HL-60 (cell line): ENCODE data around the gene TMED8.

Experiments
- DNase-seq, 2 experiments: peaks; one replicate each; pipeline ENCODE4 v3.0.0-alpha.2; 2010 to 2020; ENCODE audit warnings: low read depth in 1 of 2, low spot score in 1 of 2
- H3K27ac ChIP-seq: fragments of 250-450 bp; sonication (Bioruptor Pico); replicated peaks from 2 replicates; pipeline ENCODE4 v1.5.1; 2020; ENCODE audit warnings: mild to moderate bottlenecking, moderate library complexity
- H3K27me3 ChIP-seq: fragments of 250-450 bp; sonication (Bioruptor Pico); 2 replicates; pipeline ENCODE4 v1.5.1; 2021; ENCODE audit warnings: mild to moderate bottlenecking, moderate library complexity; ENCODE audit not compliant: insufficient read depth, poor library complexity, severe bottlenecking
- H3K4me3 ChIP-seq: replicated peaks from 2 replicates; pipeline ENCODE4 v1.5.1; 2011; ENCODE audit warnings: mild to moderate bottlenecking, control low read depth, low read length; ENCODE audit not compliant: insufficient read depth
- GABPA ChIP-seq: IDR thresholded peaks from 2 replicates; pipeline ENCODE4 v1.6.1; 2012; ENCODE audit warnings: low read depth
- POLR2AphosphoS5 ChIP-seq: IDR thresholded peaks from 2 replicates; pipeline ENCODE4 v1.6.1; 2012; ENCODE audit warnings: low read depth
- SPI1 ChIP-seq: IDR thresholded peaks from 2 replicates; pipeline ENCODE4 v1.6.1; 2012; ENCODE audit warnings: low read depth, mild to moderate bottlenecking, borderline replicate concordance
- TF ChIP-seq, protein P1 (sequence below): IDR thresholded peaks from one replicate; pipeline ENCODE4 v1.5.1; 2011; ENCODE audit warnings: low read length, control low read depth, inconsistent platforms; ENCODE audit not compliant: insufficient read depth
- TF ChIP-seq, protein P2 (sequence below): IDR thresholded peaks from 2 replicates; pipeline ENCODE4 v1.6.1; 2012; ENCODE audit warnings: low read depth; ENCODE audit not compliant: insufficient replicate concordance

The TMED8 gene

DNA sequence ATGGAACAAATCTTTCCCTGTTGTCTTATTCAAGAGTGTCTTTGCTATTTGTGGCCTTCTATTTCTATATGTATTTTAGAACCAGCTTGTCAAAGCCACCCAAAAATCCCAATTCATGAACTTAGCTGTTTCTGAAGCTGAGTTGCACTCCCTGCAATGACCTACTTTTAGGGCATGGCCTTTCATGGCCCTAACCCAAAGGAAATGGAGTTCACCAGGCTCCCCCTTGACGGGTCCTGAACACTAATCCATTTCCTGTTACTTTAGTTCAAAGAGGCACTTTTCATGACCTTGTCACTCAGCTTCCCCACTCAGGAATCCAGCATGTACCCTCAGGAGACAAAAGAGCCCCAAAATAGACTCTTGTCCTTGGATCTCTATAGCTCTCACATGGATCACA, 7.6 kb downstream of the TMED8 start:
- Histone ChIP-seq H3K4me3 (no peak overlapping the region), H3K27me3 (no peaks in the 10 kb centered on the region), H3K27ac (no peak overlapping the region)
- DNase-seq = no peak
- TF ChIP-seq SPI1 = no peak
- TF ChIP-seq, protein P1, sequence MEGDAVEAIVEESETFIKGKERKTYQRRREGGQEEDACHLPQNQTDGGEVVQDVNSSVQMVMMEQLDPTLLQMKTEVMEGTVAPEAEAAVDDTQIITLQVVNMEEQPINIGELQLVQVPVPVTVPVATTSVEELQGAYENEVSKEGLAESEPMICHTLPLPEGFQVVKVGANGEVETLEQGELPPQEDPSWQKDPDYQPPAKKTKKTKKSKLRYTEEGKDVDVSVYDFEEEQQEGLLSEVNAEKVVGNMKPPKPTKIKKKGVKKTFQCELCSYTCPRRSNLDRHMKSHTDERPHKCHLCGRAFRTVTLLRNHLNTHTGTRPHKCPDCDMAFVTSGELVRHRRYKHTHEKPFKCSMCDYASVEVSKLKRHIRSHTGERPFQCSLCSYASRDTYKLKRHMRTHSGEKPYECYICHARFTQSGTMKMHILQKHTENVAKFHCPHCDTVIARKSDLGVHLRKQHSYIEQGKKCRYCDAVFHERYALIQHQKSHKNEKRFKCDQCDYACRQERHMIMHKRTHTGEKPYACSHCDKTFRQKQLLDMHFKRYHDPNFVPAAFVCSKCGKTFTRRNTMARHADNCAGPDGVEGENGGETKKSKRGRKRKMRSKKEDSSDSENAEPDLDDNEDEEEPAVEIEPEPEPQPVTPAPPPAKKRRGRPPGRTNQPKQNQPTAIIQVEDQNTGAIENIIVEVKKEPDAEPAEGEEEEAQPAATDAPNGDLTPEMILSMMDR = no peak
- TF ChIP-seq, protein P2, sequence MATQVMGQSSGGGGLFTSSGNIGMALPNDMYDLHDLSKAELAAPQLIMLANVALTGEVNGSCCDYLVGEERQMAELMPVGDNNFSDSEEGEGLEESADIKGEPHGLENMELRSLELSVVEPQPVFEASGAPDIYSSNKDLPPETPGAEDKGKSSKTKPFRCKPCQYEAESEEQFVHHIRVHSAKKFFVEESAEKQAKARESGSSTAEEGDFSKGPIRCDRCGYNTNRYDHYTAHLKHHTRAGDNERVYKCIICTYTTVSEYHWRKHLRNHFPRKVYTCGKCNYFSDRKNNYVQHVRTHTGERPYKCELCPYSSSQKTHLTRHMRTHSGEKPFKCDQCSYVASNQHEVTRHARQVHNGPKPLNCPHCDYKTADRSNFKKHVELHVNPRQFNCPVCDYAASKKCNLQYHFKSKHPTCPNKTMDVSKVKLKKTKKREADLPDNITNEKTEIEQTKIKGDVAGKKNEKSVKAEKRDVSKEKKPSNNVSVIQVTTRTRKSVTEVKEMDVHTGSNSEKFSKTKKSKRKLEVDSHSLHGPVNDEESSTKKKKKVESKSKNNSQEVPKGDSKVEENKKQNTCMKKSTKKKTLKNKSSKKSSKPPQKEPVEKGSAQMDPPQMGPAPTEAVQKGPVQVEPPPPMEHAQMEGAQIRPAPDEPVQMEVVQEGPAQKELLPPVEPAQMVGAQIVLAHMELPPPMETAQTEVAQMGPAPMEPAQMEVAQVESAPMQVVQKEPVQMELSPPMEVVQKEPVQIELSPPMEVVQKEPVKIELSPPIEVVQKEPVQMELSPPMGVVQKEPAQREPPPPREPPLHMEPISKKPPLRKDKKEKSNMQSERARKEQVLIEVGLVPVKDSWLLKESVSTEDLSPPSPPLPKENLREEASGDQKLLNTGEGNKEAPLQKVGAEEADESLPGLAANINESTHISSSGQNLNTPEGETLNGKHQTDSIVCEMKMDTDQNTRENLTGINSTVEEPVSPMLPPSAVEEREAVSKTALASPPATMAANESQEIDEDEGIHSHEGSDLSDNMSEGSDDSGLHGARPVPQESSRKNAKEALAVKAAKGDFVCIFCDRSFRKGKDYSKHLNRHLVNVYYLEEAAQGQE = no peak
- TF ChIP-seq POLR2AphosphoS5 = no peak
- no peak for TF ChIP-seq GABPA

- H3K27ac ChIP-seq = no peak overlapping the region
- no peaks in the 10 kb centered on the region for H3K27me3 ChIP-seq
- TF ChIP-seq POLR2AphosphoS5 (no peak), GABPA (no peak), SPI1 (no peak)
- TF ChIP-seq, protein P2 = no peak
- TF ChIP-seq, protein P1 = no peak
- H3K4me3 ChIP-seq = no peak overlapping the region
- peak in 1 of 2 experiments; percentile 15 for DNase-seq
Observed at GRCh38 chr14:77364146-77364545, 12.7 kb downstream of the TMED8 start.

DNA sequence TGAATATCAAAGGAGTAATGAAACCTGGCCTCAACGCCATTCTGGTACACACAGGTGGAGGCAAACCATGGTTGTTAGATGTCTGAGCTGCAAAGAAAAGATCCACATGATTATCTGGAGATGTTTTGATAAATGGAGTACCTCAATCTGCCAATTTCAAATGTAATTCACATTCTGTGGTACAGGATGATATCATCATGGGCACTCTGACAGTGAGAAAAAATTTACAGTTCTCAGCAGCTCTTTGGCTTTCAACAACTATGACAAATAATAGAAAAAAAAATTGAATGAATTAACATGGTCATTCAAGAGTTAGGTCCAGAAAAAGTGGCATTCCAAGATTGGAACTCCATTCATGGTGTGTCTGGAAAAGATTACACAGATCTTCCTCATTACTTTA, 17.3 kb downstream of the TMED8 start:
- DNase-seq = no peak
- TF ChIP-seq GABPA (no peak), SPI1 (no peak), POLR2AphosphoS5 (no peak)
- TF ChIP-seq, protein P2 = no peak
- TF ChIP-seq, protein P1 = no peak
- Histone ChIP-seq H3K27me3 (no peaks in the 10 kb centered on the region), H3K27ac (no peak overlapping the region), H3K4me3 (no peak overlapping the region)
